Natural killer cell (primary cell): ENCODE data around the gene CYP26A1. TPM values are rescaled to one million over a fixed set of nuclear protein-coding genes. Genes with fewer than 3 reads are reported as not detected.

ENCODE experiments used
- ATAC-seq, 3 donors: fragments of 150-1000 bp in 2 of 3; fragments of 200-7000 bp in 1 of 3; cut with Tn5 transposase; 1 replicate in 1 of 3; 2 replicates in 2 of 3; pipeline ENCODE4 v1.10.0; 2021; ENCODE audit warnings: mild to moderate bottlenecking in 2 of 3, moderate library complexity in 2 of 3
- DNase-seq, 2 donors: peaks; one replicate each; pipeline versions ENCODE4 v3.0.0 to v3.0.0-alpha.2; 2013 to 2021; ENCODE audit warnings: mixed read lengths in 1 of 2
- H3K27ac ChIP-seq: one replicate; pipeline ENCODE4 v1.5.1; 2013; ENCODE audit warnings: mild to moderate bottlenecking, low read length
- H3K27me3 ChIP-seq: one replicate; pipeline ENCODE4 v1.6.1; 2013; ENCODE audit warnings: low read length; ENCODE audit not compliant: control insufficient read depth, insufficient read depth
- H3K36me3 ChIP-seq: one replicate; pipeline ENCODE4 v1.6.1; 2013; ENCODE audit warnings: low read length; ENCODE audit not compliant: control insufficient read depth, insufficient read depth
- H3K4me1 ChIP-seq: one replicate; pipeline ENCODE4 v1.6.1; 2013; ENCODE audit warnings: low read length; ENCODE audit not compliant: control insufficient read depth, insufficient read depth
- H3K4me3 ChIP-seq: one replicate; pipeline ENCODE4 v1.5.1; 2013; ENCODE audit warnings: low read length
- H3K9me3 ChIP-seq: one replicate; pipeline ENCODE4 v1.6.1; 2013; ENCODE audit warnings: low read length; ENCODE audit not compliant: control insufficient read depth, insufficient read depth
- H3K27ac Mint-ChIP-seq, 2 donors: one replicate each; pipeline ENCODE4 v1.8.0; 2022; ENCODE audit warnings: mild to moderate bottlenecking in 2 of 2, mixed read lengths in 2 of 2, moderate library complexity in 1 of 2
- H3K27me3 Mint-ChIP-seq, 2 donors: one replicate each; pipeline ENCODE4 v1.8.0; 2022; ENCODE audit warnings: low read depth in 2 of 2, mixed read lengths in 2 of 2
- H3K36me3 Mint-ChIP-seq: one replicate; pipeline ENCODE4 v1.8.0; 2022; ENCODE audit warnings: mixed read lengths
- H3K4me1 Mint-ChIP-seq, 2 donors: one replicate each; pipeline ENCODE4 v1.8.0; 2022; ENCODE audit warnings: mixed read lengths in 2 of 2
- H3K4me3 Mint-ChIP-seq: one replicate; pipeline ENCODE4 v1.8.0; 2022; ENCODE audit warnings: mild to moderate bottlenecking, moderate library complexity, mixed read lengths
- H3K9me3 Mint-ChIP-seq, 2 donors: one replicate each; pipeline ENCODE4 v1.8.0; 2022; ENCODE audit warnings: mixed read lengths in 2 of 2
- CTCF ChIP-seq: fragments of 200-600 bp; IDR thresholded peaks from one replicate; pipeline ENCODE4 v1.8.0; 2022; ENCODE audit warnings: antibody characterized with exemption
- WGBS: methylation state at CpG from one replicate; pipeline ENCODE4 v1.1.7; 2013; ENCODE audit warnings: missing lambda C conversion rate; ENCODE audit not compliant: insufficient coverage; 5-methylcytosine and 5-hydroxymethylcytosine counted together
- intact Hi-C: fragments of 100-400 bp; cut with micrococcal nuclease; formaldehyde crosslinking; loops from one replicate; pipeline ENCODE4 v1.14.2; 2022
- total RNA-seq, 4 donors: library from RNA; stranded (reverse); fragments of 120-200 nt in 1 of 4; gene quantifications; one replicate each; pipeline versions ENCODE4 v1.2.3 to v1.2.4, GENCODE V29; 2013 to 2022

The CYP26A1 gene
- not detected for total RNA-seq
- not detected for total RNA-seq (2013)

- ATAC-seq (no peak), DNase-seq (no peak)
- under 1% methylated on average over 52 of the region's 52 CpGs for WGBS
- peaks cover 34% of the 10 kb centered on the region for H3K27me3 ChIP-seq
- peaks cover 4 to 8% of the 10 kb centered on the region in 2 donors for H3K4me1 Mint-ChIP-seq
- no peaks in the 10 kb centered on the region for H3K36me3 ChIP-seq
- no peak within 1 kb of the TSS for H3K4me3 ChIP-seq
- peaks cover 36 to 63% of the 10 kb centered on the region in 2 donors for H3K27me3 Mint-ChIP-seq
- TF ChIP-seq CTCF: no peak
- H3K4me1 ChIP-seq: peaks cover 34% of the 10 kb centered on the region
- peak within 1 kb of the TSS; percentile 37 for H3K4me3 Mint-ChIP-seq
- H3K27ac ChIP-seq: no peak within 1 kb of the TSS
- H3K9me3 ChIP-seq: no peaks in the 10 kb centered on the region
- H3K36me3 Mint-ChIP-seq: no peaks in the 10 kb centered on the region
- no peak within 1 kb of the TSS for H3K27ac Mint-ChIP-seq
- intact Hi-C loops: no loop called here
- H3K9me3 Mint-ChIP-seq: no peaks in the 10 kb centered on the region
Observed at GRCh38 chr10:93073539-93074146, at the start of gene CYP26A1. Gene CYP26A1, plus strand, starts transcription at chr10:93073893. Its CDS starts 42 bp downstream, at chr10:93073935.

- no peak overlapping the region for H3K4me3 ChIP-seq
- H3K9me3 Mint-ChIP-seq: no peaks in the 10 kb centered on the region
- no peaks in the 10 kb centered on the region for H3K4me1 Mint-ChIP-seq
- H3K36me3 Mint-ChIP-seq: peaks cover 10% of the 10 kb centered on the region
- no peak overlapping the region for H3K27ac Mint-ChIP-seq
- no peaks in the 10 kb centered on the region for H3K9me3 ChIP-seq
- intact Hi-C loops: no loop called here
- WGBS: 100% methylated on average over 1 of the region's 2 CpGs
- H3K4me3 Mint-ChIP-seq: no peak overlapping the region
- H3K27me3 Mint-ChIP-seq: no peaks in the 10 kb centered on the region
- H3K27me3 ChIP-seq: no peaks in the 10 kb centered on the region
- H3K4me1 ChIP-seq: no peaks in the 10 kb centered on the region
- H3K27ac ChIP-seq: no peak overlapping the region
- no peak for TF ChIP-seq CTCF
- H3K36me3 ChIP-seq: no peaks in the 10 kb centered on the region
- DNase-seq (no peak), ATAC-seq (no peak)
Observed at GRCh38 chr10:93026072-93026471, 47.6 kb upstream of the CYP26A1 start.

GRCh38 chr10:93027508-93027907, 46.2 kb upstream of the CYP26A1 start:
- Mint-ChIP-seq H3K27ac (no peak overlapping the region), H3K4me3 (no peak overlapping the region), H3K27me3 (no peaks in the 10 kb centered on the region), H3K36me3 (peaks cover 10% of the 10 kb centered on the region), H3K4me1 (no peaks in the 10 kb centered on the region), H3K9me3 (no peaks in the 10 kb centered on the region)
- intact Hi-C loops: no loop called here
- ATAC-seq (no peak), DNase-seq (no peak)
- no peak for TF ChIP-seq CTCF
- no peaks in the 10 kb centered on the region for H3K9me3 ChIP-seq
- no peak overlapping the region for H3K27ac ChIP-seq
- no peak overlapping the region for H3K4me3 ChIP-seq
- no peaks in the 10 kb centered on the region for H3K27me3 ChIP-seq
- H3K4me1 ChIP-seq: no peaks in the 10 kb centered on the region
- no peaks in the 10 kb centered on the region for H3K36me3 ChIP-seq

GRCh38 chr10:93028883-93029282, 44.8 kb upstream of the CYP26A1 start:
- H3K27ac Mint-ChIP-seq: no peak overlapping the region
- H3K9me3 Mint-ChIP-seq: no peaks in the 10 kb centered on the region
- WGBS: 100% methylated on average over 1 of the region's 2 CpGs
- Histone ChIP-seq H3K27me3 (no peaks in the 10 kb centered on the region), H3K9me3 (no peaks in the 10 kb centered on the region), H3K4me3 (no peak overlapping the region), H3K4me1 (no peaks in the 10 kb centered on the region), H3K36me3 (no peaks in the 10 kb centered on the region), H3K27ac (no peak overlapping the region)
- H3K27me3 Mint-ChIP-seq: no peaks in the 10 kb centered on the region
- intact Hi-C loops: no loop called here
- DNase-seq: no peak
- no peak for ATAC-seq
- no peak overlapping the region for H3K4me3 Mint-ChIP-seq
- H3K4me1 Mint-ChIP-seq: no peaks in the 10 kb centered on the region
- no peak for TF ChIP-seq CTCF
- peaks cover 10% of the 10 kb centered on the region for H3K36me3 Mint-ChIP-seq
